HFFc6 (cell line): ENCODE measurements around the gene RNASET2. TPM values are rescaled to one million over a fixed set of nuclear protein-coding genes. Genes with fewer than 3 reads are reported as not detected.

Source experiments
- DNase-seq: peaks from one replicate; pipeline ENCODE4 v3.0.0-alpha.2; 2018
- H3K27ac Mint-ChIP-seq: 2 replicates; pipeline ENCODE4 v1.8.0; 2020; ENCODE audit warnings: mild to moderate bottlenecking, mixed read lengths
- H3K27me3 Mint-ChIP-seq: 2 replicates; pipeline ENCODE4 v1.8.0; 2021; ENCODE audit warnings: mild to moderate bottlenecking, moderate library complexity, mixed read lengths; ENCODE audit not compliant: insufficient read depth
- H3K36me3 Mint-ChIP-seq: 2 replicates; pipeline ENCODE4 v1.8.0; 2021; ENCODE audit warnings: low read depth, mixed read lengths
- H3K4me1 Mint-ChIP-seq: 2 replicates; pipeline ENCODE4 v1.8.0; 2020; ENCODE audit warnings: low read depth, mixed read lengths
- H3K4me3 Mint-ChIP-seq: 2 replicates; pipeline ENCODE4 v1.8.0; 2020; ENCODE audit warnings: mild to moderate bottlenecking, moderate library complexity, mixed read lengths
- H3K9me3 Mint-ChIP-seq: 2 replicates; pipeline ENCODE4 v1.8.0; 2020; ENCODE audit warnings: mild to moderate bottlenecking, mixed read lengths
- total RNA-seq, 6 experiments: library from RNA; stranded (reverse); fragmentation: NEBNext Ultra II Directional; extraction: Animal tissue kit (Norgen Biotek cat#: 25700); gene quantifications; 2 replicates in 1 of 6; 3 replicates in 5 of 6; pipeline ENCODE4 v1.2.3, GENCODE V29; 2021
- TF ChIP-seq, protein P1 (sequence below): fragments of 200-600 bp; sonication (generic); IDR thresholded peaks from 2 replicates; pipeline ENCODE4 v1.5.0; 2021; ENCODE audit warnings: antibody characterized with exemption, mild to moderate bottlenecking

The RNASET2 gene
- total RNA-seq, 6 experiments from 2014 or later: 15.1 to 28.9 (median 16.5) TPM

GRCh38 chr6:166906376-166907044 is 49.8 kb downstream of the RNASET2 start:
- DNase-seq: no peak

DNA sequence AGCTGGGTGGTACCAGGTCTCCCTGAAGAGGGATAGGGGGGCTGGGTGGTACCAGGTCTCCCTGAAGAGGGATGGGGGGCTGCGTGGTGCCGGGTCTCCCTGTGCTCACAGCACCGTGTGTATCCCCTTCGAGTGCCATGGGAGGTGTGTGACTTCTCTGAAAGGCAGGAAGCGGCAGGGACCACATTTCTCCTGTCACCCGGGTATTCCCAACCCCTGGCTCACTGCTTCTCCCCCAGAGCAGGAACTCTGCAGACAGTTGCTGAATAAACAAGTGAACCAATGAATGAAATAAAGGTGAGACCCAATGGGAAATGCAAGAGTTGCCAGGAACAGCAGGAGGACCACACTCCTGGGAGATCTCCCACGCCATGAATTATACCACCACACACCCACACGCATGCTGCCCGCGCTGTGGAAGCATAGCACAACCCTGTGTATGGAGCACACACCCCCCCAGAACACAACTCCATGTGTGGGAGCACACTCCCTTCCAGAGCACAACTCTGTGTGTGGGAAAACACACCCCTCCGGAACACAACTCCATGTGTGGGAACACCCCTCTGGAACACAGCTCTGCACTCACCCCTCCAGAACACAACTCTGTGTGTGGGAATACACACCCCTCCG is 50.7 kb downstream of the RNASET2 start:
- Mint-ChIP-seq H3K4me1 (no peaks in the 10 kb centered on the region), H3K9me3 (peaks cover 40% of the 10 kb centered on the region), H3K27me3 (peaks cover 3% of the 10 kb centered on the region), H3K27ac (no peak overlapping the region), H3K36me3 (peaks cover 15% of the 10 kb centered on the region), H3K4me3 (no peak overlapping the region)
- no peak for DNase-seq
- TF ChIP-seq, protein P1, sequence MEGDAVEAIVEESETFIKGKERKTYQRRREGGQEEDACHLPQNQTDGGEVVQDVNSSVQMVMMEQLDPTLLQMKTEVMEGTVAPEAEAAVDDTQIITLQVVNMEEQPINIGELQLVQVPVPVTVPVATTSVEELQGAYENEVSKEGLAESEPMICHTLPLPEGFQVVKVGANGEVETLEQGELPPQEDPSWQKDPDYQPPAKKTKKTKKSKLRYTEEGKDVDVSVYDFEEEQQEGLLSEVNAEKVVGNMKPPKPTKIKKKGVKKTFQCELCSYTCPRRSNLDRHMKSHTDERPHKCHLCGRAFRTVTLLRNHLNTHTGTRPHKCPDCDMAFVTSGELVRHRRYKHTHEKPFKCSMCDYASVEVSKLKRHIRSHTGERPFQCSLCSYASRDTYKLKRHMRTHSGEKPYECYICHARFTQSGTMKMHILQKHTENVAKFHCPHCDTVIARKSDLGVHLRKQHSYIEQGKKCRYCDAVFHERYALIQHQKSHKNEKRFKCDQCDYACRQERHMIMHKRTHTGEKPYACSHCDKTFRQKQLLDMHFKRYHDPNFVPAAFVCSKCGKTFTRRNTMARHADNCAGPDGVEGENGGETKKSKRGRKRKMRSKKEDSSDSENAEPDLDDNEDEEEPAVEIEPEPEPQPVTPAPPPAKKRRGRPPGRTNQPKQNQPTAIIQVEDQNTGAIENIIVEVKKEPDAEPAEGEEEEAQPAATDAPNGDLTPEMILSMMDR: no peak

More at GRCh38 chr6:166906376-166907044, 49.8 kb downstream of the RNASET2 start:
- Mint-ChIP-seq H3K4me1 (no peaks in the 10 kb centered on the region), H3K9me3 (peaks cover 36% of the 10 kb centered on the region), H3K36me3 (peaks cover 6% of the 10 kb centered on the region), H3K27ac (no peak overlapping the region), H3K4me3 (no peak overlapping the region), H3K27me3 (peaks cover 5% of the 10 kb centered on the region)
- TF ChIP-seq, protein P1: no peak

DNA sequence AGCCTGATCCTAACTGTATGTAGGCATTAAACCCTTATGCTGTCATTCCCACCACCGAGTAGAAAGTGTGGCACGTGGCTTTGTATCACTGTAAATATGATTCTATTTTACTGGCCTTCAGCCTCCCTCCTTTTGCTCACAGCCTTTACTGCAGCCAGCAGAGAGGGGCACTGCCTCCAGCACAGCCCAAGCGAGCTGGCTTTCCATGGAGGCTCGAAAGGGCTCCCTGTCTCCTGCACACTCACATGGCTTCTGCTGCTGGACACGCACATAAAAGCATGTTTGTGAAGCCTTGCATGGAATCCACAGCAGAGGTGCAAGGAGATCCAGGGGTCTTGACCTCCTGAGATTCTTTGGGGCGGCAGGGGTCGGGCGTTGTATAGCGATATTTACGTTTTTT is 51.3 kb downstream of the RNASET2 start:
- no peaks in the 10 kb centered on the region for H3K4me1 Mint-ChIP-seq
- peaks cover 3% of the 10 kb centered on the region for H3K27me3 Mint-ChIP-seq
- no peak overlapping the region for H3K4me3 Mint-ChIP-seq
- peaks cover 21% of the 10 kb centered on the region for H3K36me3 Mint-ChIP-seq
- peaks cover 47% of the 10 kb centered on the region for H3K9me3 Mint-ChIP-seq
- no peak for DNase-seq
- no peak overlapping the region for H3K27ac Mint-ChIP-seq
- TF ChIP-seq, protein P1: no peak

DNA sequence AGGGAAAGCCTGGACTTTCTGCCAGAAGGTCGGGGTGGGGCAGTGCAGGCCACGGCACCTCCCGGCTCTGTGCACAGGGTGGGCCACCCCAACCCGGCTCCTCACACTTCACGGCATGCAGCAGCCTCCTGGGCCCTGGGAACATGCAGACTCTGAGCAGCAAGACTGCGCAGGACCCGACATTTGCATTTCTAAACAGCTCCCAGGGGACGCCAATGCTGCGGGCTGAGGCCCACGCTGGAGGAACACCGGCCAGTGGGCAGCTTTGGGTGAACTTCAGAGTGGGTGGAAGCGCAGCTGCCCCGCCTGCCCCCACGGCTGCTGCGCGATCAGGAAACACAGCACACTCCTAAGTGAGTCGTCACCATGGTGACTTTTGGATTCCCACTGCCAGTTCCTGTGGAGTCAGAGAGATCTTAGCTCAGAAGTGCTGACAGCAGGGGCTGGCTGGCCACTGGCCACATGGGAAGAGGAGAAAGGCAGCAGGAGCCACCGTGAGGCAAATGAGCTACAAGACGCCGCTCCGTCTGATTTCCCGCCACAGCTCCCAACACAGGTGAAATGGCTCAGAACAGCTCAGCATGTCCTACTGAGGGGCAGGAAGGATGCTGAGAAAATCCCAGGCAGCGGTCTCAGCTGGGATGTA is 52.1 kb downstream of the RNASET2 start:
- Mint-ChIP-seq H3K4me3 (no peak overlapping the region), H3K27ac (no peak overlapping the region), H3K4me1 (no peaks in the 10 kb centered on the region), H3K27me3 (peaks cover 2% of the 10 kb centered on the region; the same call in 1 of the 2 replicates), H3K36me3 (peaks cover 25% of the 10 kb centered on the region), H3K9me3 (peaks cover 54% of the 10 kb centered on the region)
- TF ChIP-seq, protein P1: no peak
- no peak for DNase-seq

DNA sequence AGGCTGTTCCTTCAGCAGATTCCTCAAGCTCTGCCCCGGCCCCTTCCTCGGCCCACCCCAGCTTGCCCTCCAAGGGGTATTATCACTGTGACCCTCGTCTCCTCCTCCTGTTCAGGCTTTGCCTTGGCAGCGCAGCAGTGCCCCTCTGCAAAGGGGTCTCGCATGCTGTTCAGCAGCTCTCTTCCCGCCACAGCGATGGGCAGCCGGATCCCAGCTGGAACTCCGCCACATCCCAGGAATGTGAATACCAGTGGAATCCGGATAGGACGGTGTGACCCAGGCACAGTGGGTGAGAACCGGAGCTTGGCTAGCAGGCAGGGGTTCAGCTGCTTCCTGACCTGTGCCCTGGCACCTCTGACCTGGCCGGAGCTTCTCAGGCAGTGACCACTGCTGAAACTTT is 52.9 kb downstream of the RNASET2 start:
- no peak for DNase-seq
- TF ChIP-seq, protein P1: no peak
- H3K4me3 Mint-ChIP-seq: no peak overlapping the region
- peaks cover 2% of the 10 kb centered on the region; the same call in 1 of the 2 replicates for H3K27me3 Mint-ChIP-seq
- H3K4me1 Mint-ChIP-seq: no peaks in the 10 kb centered on the region
- H3K36me3 Mint-ChIP-seq: peaks cover 30% of the 10 kb centered on the region
- H3K9me3 Mint-ChIP-seq: peaks cover 62% of the 10 kb centered on the region
- no peak overlapping the region for H3K27ac Mint-ChIP-seq
